Hematopoietic multipotent progenitor cell treated with erythropoietin and hydrocortisone succinate and interleukin-3 and kit ligand, for 17 days (in vitro differentiated cells): ENCODE results near the gene DSC3.
"Not testable (repeated sequence)": the region's sequence is repeated elsewhere in the genome, so short reads cannot be mapped to it uniquely, and the experiment has no call there.

Source experiments
- DNase-seq: peaks from one replicate; pipeline ENCODE4 v3.0.0-alpha.2; 2015; ENCODE audit warnings: low spot score

DSC3 gene

DNA sequence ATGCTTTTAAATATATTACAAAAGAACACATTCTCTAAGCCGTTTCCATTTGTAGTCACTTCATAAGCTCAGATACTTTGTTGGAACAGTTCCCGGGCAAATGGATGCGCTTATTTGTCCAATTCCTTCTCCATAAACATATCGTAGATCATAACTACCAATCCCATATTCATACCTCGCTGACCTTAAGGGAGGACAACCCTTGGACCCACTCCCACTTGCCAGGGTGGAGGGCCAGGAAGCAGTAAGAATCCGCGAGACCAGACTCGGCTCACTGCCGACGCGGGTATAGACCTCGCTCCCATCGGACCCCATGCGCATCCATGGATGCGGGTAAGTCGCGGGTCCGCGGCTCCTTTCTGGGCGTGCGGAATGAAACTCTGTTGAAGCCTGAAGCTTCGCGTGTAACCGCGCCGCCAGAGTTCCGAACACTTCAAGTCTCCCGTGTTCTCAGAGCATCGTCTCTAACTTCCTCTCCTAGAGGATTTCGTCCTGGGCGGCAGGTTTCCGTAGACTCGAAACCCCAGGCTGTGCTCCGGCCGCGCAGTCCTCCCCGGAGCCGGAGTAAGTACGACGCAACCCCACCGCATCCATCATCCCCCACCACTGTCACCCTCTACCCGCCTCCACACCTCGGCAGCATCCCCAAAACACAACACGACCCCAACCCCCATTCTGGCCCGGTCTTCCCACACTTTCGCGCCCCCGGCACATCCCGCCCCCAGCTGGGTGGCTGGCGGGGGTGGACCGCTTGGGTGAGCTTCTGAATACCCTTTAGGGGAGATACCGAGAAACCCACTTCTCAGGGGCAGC lies 1.1 kb downstream of the DSC3 start:
- DNase-seq = no peak

DNA sequence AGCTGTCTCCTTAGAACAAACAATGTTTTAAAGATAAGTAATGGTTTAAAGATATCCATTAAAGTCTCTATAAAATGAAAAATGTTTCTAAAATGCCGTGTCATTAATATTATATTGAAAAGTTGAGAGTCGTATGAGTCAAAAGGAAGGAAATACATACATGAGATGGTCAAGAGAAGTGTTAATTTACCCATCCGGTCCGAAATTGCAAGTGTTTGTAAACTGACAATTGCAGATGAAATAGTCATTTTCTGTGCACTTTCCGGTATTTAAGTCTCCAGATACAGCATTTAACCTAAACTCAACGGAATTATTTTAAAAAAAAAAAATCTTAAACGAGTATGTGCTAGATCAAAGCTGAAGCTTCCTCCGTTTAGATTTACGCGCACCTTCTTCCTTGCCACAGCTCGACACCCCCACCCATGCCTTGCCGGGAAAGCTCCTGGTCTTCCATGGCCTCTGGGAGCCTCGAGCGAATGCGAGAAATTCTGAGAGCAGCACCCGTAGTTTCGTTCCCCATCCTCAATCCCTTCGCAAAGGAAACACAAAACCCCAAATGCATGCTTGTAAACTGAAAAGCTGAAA lies 1.8 kb downstream of the DSC3 start:
- DNase-seq = no peak

DNA sequence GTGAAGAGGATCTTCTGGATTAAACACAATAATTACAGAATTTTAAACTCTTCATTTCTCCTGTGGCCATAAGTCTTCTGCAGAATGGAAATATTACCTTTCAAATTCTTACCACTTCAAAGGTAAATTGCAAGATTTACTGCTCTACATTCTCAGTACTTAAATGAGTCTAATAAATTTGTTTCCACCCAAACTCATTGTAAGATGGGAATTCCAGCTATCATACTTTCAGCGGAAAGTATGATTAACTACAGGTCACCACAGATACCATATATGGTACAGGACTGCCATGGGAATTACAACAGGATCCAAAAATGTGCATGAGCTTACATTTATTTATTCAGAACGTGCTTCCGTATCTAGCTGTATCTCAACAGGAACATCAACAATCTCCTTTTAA lies 3.1 kb downstream of the DSC3 start:
- no peak for DNase-seq

DNA sequence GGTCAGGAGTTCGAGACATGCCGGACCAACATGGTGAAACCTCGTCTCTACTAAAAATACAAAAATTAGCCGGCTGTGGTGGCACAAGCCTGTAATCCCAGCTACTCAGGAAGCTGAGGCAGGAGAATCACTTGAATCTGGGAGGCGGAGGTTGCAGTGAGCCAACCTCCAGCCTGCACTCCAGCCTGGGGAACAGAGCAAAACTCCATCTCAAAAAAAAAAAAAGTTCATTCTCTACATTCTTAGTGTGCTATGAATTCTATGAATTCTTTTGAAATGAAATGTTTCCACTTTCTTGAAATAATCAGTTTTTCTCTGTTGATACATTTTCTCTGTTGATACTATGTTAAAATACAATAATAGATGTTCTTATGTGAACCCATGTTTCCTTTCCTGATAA lies 4.9 kb downstream of the DSC3 start:
- DNase-seq = not testable (repeated sequence)

- no peak for DNase-seq
Observed at GRCh38 chr18:31034541-31034940, 8.0 kb downstream of the DSC3 start.

GRCh38 chr18:31030574-31031278 lies 11.8 kb downstream of the DSC3 start:
- no peak for DNase-seq

- no peak for DNase-seq
Observed at GRCh38 chr18:31015715-31016434, 26.7 kb downstream of the DSC3 start.

- DNase-seq = not testable (repeated sequence)
Observed at GRCh38 chr18:31011455-31011854, 31.1 kb downstream of the DSC3 start.

GRCh38 chr18:31010601-31011000 lies 31.9 kb downstream of the DSC3 start:
- DNase-seq = no peak

- no peak for DNase-seq
Observed at GRCh38 chr18:30999887-31000628, 42.5 kb downstream of the DSC3 start.

- no peak for DNase-seq
Observed at GRCh38 chr18:30999186-30999585, 43.4 kb downstream of the DSC3 start.

DNA sequence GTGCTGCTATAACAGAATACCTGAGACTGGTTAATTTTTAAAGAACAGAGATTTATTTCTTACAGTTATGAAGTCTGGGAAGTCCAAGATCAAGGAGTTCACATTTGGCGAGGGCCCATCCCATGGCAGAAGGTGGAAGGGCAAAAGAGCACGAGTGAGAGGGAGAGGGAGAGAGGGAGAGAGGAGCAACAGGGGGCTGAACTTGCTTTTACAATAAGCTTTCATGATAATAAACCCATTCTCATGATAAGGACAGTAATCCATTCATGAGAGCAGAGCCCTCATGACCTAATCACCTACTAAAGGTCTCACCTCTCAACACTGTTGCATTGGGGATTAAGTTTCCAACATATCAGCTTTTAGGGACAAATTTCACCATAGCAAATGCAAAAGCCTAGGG lies 45.3 kb downstream of the DSC3 start:
- DNase-seq = no peak

DNA sequence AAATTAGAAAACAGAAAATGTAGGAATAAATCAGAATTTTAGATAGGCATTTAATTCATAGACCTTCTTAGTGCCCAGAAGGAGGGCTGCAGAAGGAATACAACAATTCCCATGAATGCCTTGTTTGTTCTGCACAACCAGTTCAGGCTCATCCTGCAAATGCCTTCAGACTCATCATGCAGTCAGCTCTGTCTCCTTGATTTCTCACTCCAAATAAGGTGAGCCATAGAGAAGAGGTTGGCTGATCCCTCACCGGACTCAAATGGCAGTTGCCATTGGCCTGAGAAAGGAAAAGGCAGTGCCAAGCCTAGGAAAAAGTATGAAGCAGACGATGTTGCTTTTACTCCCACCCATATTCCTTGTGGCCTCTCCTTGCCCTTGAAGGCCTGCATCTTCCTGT lies 50.3 kb downstream of the DSC3 start:
- no peak for DNase-seq

DNA sequence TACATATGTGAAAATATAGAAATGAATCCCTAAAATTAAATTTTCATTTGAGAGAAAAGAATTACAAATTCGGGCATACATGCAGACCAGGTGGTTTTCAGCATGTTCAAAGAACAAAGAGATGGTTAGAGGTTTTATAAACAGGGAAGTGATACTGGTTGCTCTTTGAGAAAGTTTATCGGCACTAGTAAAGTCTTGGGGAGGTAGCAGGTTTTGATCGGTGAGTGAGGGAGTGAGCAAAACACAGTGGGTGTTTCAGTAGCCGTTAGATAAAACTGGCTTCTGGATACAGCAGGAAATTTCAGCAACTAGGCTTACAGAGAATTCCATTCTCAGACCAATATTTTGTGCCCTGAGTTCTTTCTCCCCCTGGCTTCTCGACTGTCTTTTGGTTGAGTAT lies 51.1 kb downstream of the DSC3 start:
- no peak for DNase-seq

- no peak for DNase-seq
Observed at GRCh38 chr18:30989141-30989540, 53.4 kb downstream of the DSC3 start.

- no peak for DNase-seq
Observed at GRCh38 chr18:30988440-30988839, 54.1 kb downstream of the DSC3 start.

GRCh38 chr18:30987467-30988241 lies 54.9 kb downstream of the DSC3 start:
- no peak for DNase-seq

DNA sequence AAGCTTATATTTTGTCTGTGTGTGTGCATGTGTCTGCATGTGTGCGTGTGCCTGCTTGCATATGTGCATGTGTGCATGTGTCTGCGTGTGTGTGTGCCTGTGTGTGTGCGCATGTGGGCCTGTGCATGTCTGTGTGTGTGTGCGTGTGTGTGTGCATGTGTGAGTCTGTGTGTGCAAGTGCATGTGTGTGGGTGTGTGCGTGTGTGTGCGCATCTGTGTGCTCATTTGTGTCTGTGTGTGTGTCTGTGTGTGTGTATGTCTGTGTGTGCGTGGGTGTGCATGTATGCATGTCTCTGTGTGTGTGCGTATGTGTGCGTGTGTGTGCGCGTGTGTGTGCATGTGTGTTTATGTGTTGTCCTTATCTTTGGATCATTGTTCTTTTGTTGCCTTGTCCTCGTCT lies 56.8 kb downstream of the DSC3 start:
- no peak for DNase-seq

DNA sequence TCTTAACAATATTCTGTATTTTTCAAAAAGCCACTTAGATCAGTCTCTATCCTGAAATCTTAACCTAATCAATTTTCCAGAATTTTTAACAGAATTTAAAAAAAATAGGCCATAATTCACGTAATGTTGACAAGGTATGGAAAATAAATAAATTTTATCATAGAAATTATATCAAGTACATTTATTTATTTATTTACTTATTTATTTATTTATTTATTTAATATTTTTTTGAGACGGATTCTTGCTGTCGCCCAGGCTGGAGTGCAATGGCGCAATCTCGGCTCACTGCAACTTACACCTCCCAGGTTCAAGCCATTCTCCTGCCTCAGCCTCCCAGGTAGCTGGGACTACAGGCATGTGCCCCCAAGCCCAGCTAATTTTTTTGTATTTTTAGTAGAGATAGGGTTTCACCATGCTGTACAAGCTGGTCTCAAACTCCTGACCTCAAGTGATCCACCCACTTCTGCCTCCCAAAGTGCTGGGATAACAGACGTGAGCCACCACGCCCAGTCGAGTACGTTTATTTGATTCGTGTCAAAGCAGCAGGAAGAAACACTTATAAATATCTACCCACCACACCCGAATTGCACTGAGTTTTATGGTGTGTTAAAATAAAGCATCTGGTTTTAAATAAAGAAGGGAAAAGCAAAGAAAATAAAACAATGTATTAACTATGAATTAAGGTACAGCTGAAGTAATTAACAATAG lies 60.1 kb downstream of the DSC3 start:
- DNase-seq = no peak

DNA sequence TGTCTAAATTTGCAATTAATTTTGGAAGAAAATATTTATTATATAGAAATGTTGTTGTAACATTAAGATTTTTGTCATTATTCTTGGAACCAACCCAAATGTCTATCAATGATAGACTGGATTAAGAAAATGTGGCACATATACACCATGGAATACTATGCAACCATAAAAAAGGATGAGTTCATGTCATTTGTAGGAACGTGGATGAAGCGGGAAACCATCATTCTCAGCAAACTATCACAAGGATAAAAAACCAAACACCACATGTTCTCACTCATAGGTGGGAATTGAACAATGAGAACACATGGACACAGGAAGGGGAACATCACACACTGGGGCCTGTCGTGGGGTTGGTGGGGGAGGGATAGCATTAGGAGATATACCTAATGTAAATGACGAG lies 64.5 kb downstream of the DSC3 start:
- not testable (repeated sequence) for DNase-seq
